ENCODE data around the gene PSORS1C2. TPM values are rescaled to one million over a fixed set of nuclear protein-coding genes. Genes with fewer than 3 reads are reported as not detected.

PSORS1C2 gene
- total RNA-seq, 3 donors from 2014 or later = not detected

GRCh38 chr6:31118178-31118577 lies 20.7 kb downstream of the PSORS1C2 start:
- Histone ChIP-seq H3K27ac (no peak overlapping the region), H3K27me3 (no peaks in the 10 kb centered on the region), H3K4me1 (peaks cover 15 to 18% of the 10 kb centered on the region in 2 donors), H3K4me3 (no peak overlapping the region), H3K9me3 (no peaks in the 10 kb centered on the region), H3K36me3 (no peaks in the 10 kb centered on the region)
- TF ChIP-seq, protein P1, sequence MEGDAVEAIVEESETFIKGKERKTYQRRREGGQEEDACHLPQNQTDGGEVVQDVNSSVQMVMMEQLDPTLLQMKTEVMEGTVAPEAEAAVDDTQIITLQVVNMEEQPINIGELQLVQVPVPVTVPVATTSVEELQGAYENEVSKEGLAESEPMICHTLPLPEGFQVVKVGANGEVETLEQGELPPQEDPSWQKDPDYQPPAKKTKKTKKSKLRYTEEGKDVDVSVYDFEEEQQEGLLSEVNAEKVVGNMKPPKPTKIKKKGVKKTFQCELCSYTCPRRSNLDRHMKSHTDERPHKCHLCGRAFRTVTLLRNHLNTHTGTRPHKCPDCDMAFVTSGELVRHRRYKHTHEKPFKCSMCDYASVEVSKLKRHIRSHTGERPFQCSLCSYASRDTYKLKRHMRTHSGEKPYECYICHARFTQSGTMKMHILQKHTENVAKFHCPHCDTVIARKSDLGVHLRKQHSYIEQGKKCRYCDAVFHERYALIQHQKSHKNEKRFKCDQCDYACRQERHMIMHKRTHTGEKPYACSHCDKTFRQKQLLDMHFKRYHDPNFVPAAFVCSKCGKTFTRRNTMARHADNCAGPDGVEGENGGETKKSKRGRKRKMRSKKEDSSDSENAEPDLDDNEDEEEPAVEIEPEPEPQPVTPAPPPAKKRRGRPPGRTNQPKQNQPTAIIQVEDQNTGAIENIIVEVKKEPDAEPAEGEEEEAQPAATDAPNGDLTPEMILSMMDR (IDR thresholded peaks at IDR 0.05) = no peak
- TF ChIP-seq POLR2A (IDR thresholded peaks at IDR 0.05) (no peak), POLR2AphosphoS5 (IDR thresholded peaks at IDR 0.05) (no peak)
- intact Hi-C loops (cut with DNase I; ENCODE audit: low total_unique reads) = no loop called here
- no peak for DNase-seq (ENCODE audit: low spot score in 2 of 2)

DNA sequence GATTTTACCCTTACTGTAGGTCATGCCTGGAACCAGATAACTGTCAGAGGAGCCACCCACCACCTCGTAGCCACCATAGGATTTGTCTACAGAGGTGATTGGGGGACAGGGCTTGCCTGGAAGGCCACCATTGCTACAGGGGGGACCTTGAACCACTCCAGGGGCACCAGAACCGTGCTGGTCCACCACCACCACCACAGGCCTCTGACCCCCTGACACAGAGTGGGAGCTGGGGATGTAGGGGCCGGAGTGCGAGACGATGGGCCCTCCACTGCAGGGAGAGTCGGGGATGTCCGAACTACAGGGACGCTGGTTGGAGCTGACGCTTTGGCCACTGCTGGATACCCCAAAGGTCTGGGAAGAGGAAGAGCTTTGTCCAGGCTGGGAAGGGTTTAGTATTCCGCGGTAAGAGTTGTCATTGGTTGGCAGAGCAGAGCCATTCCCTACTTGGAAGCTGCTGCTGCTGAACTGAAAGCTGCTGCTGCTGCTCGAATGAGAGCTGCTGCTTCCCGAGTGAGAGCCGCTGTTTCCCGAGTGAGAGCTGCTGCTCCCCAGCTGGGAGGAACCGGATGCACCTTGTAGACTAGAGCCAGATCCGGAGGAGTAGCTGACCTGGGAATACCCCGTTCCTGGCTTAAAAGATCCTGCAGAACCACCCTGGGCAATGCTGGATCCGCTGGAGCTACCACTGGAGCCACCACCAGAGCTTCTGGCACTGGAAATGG lies 22.0 kb downstream of the PSORS1C2 start:
- TF ChIP-seq, protein P1 (IDR thresholded peaks at IDR 0.05) = no peak
- TF ChIP-seq POLR2AphosphoS5 (IDR thresholded peaks at IDR 0.05) = no peak
- TF ChIP-seq POLR2A (IDR thresholded peaks at IDR 0.05) = no peak
- intact Hi-C loops (cut with DNase I; ENCODE audit: low total_unique reads) = no loop called here
- no peaks in the 10 kb centered on the region for H3K27me3 ChIP-seq
- H3K9me3 ChIP-seq = no peaks in the 10 kb centered on the region
- H3K4me3 ChIP-seq = peak overlapping the region; percentile 30 to 56 (median 31)
- no peak for DNase-seq (ENCODE audit: low spot score in 2 of 2)
- peaks cover 15% of the 10 kb centered on the region in 2 donors for H3K4me1 ChIP-seq
- no peaks in the 10 kb centered on the region for H3K36me3 ChIP-seq
- H3K27ac ChIP-seq = peak overlapping the region; percentile 54 to 96

- DNase-seq (ENCODE audit: low spot score in 2 of 2) = no peak
- Histone ChIP-seq H3K27ac (peak overlapping the region; percentile 91 to 96), H3K36me3 (no peaks in the 10 kb centered on the region), H3K9me3 (no peaks in the 10 kb centered on the region), H3K4me1 (peaks cover 15% of the 10 kb centered on the region in 2 donors), H3K4me3 (no peak overlapping the region), H3K27me3 (no peaks in the 10 kb centered on the region)
- TF ChIP-seq, protein P1 (IDR thresholded peaks at IDR 0.05) = no peak
- no peak for TF ChIP-seq POLR2AphosphoS5 (IDR thresholded peaks at IDR 0.05)
- no peak for TF ChIP-seq POLR2A (IDR thresholded peaks at IDR 0.05)
- intact Hi-C loops (cut with DNase I; ENCODE audit: low total_unique reads) = no loop called here
Observed at GRCh38 chr6:31115941-31116560, 22.8 kb downstream of the PSORS1C2 start.

GRCh38 chr6:31114970-31115849 lies 23.7 kb downstream of the PSORS1C2 start:
- no peak for DNase-seq (ENCODE audit: low spot score in 2 of 2)
- TF ChIP-seq POLR2A (IDR thresholded peaks at IDR 0.05) (no peak), POLR2AphosphoS5 (IDR thresholded peaks at IDR 0.05) (peak in 1 of 3 donors; percentile 5)
- TF ChIP-seq, protein P1 (IDR thresholded peaks at IDR 0.05) = peak in 1 of 3 donors; percentile 27
- Histone ChIP-seq H3K9me3 (no peaks in the 10 kb centered on the region), H3K4me1 (peaks cover 9 to 15% of the 10 kb centered on the region in 2 donors), H3K36me3 (no peaks in the 10 kb centered on the region), H3K27me3 (no peaks in the 10 kb centered on the region), H3K27ac (peak overlapping the region; percentile 91 to 96), H3K4me3 (peak overlapping the region; percentile 10 to 61 (median 27))
- intact Hi-C loops (cut with DNase I; ENCODE audit: low total_unique reads) = no loop called here

All from breast epithelium (tissue), 4 donors.